ENCODE data around the gene MCU. TPM values are rescaled to one million over a fixed set of nuclear protein-coding genes. Genes with fewer than 3 reads are reported as not detected.

The MCU gene
- total and polyA plus RNA-seq, 2 of the 4 experiments (the other 2 are of a cell fraction), result 36.2 to 36.7 TPM

DNA sequence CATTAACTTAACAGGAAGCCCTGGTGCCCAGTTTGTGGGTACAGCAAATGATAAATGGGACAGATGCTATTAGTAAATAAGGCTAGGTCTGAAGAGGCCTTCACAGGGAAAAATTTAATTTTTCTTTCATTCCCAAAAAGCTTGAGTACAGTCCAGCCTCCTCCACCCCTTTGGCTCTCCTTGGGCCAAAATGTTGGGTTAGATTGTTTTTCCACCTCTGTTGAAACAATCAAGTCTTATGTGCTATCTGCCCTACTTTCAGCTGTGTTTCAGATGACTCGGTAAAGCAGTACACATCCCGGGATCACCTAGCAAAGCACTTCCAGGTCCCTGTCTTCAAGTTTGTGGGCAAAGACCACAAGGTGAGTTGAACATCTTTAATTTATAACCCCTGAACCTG lies 238.3 kb downstream of the MCU start:
- Histone ChIP-seq H3K36me3 (ENCODE audit: control insufficient read depth, insufficient read depth, low read length) (no peaks in the 10 kb centered on the region), H2BK5ac (ENCODE audit: low read depth, low read length, poor library complexity, severe bottlenecking) (no peak overlapping the region), H4K5ac (ENCODE audit: low read depth, low read length) (no peak overlapping the region), H3K9me1 (ENCODE audit: insufficient read depth, low read length) (no peaks in the 10 kb centered on the region), H2AK5ac (ENCODE audit: low read depth, low read length) (no peak overlapping the region), H3K18ac (ENCODE audit: low read depth, low read length) (no peak overlapping the region), H3K4me1 (ENCODE audit: control insufficient read depth, insufficient read depth, low read length) (no peaks in the 10 kb centered on the region), H4K91ac (ENCODE audit: insufficient read depth, low read depth, low read length) (no peak overlapping the region), H4K20me1 (ENCODE audit: insufficient read depth, low read length) (no peaks in the 10 kb centered on the region), H2BK15ac (ENCODE audit: low read depth, low read length) (no peak overlapping the region), H3K4me3 (ENCODE audit: insufficient read depth, low read depth, low read length) (no peak overlapping the region), H3K23ac (ENCODE audit: low read depth, low read length) (no peak overlapping the region), H4K8ac (ENCODE audit: low read depth in 2 of 2, low read length in 2 of 2) (no peak overlapping the region), H3K4me2 (ENCODE audit: low read depth, low read length) (no peak overlapping the region), H3K14ac (replicated peaks; ENCODE audit: low read depth, low read length) (no peak overlapping the region), H3K27me3 (ENCODE audit: control insufficient read depth, insufficient read depth, low read length) (peaks cover 8% of the 10 kb centered on the region), H3K9me3 (ENCODE audit: control insufficient read depth, insufficient read depth, low read length) (no peaks in the 10 kb centered on the region), H2BK120ac (ENCODE audit: low read depth, low read length) (no peak overlapping the region), H2AFZ (replicated peaks; ENCODE audit: low read length, poor library complexity) (no peak overlapping the region), H3K27ac (ENCODE audit: insufficient read depth, low read length) (no peak overlapping the region), H3K56ac (ENCODE audit: extremely low read depth, insufficient read depth, low read length) (no peak overlapping the region), H2AK9ac (replicated peaks; ENCODE audit: low read depth, low read length, poor library complexity) (no peak overlapping the region), H3K79me1 (ENCODE audit: low read depth in 1 of 2, low read length in 2 of 2) (no peaks in the 10 kb centered on the region), H3K9ac (ENCODE audit: low read depth, low read length) (no peak overlapping the region), H3K4ac (ENCODE audit: low read depth, low read length) (no peak overlapping the region), H2BK20ac (ENCODE audit: low read depth, low read length) (no peak overlapping the region)
- ChIA-PET CTCF (interaction anchor here (0.6 to 0.7 kb wide), 2 partner anchors 20 to 250 kb away, joined by 3 read pairs; no protein-coding TSS in a partner anchor), POLR2A (ENCODE audit: unreplicated experiment) (no interaction called here)
- BruUV-seq (replicated peaks), result no TSS peak
- no peak for ATAC-seq (ENCODE audit: low read depth)
- WGBS, 2 experiments (ENCODE audit: extremely low coverage in 2 of 2, insufficient read length in 1 of 2), result 75% methylated on average over 2 of the region's 2 CpGs; no CpG with 5 or more reads in 1 of the 2 experiments
- TF ChIP-seq MXI1 (IDR thresholded peaks at IDR 0.05; ENCODE audit: borderline replicate concordance, low read depth, low read length), result no peak
- no peak for TF ChIP-seq USF2 (IDR thresholded peaks at IDR 0.05; ENCODE audit: low read depth, low read length)
- DNase-seq, result no peak
- intact Hi-C loops (cut with micrococcal nuclease), result no loop called here
- dilution Hi-C loops (cut with HindIII; ENCODE audit: low sequenced_read_pairs, unreplicated experiment), result no loop called here
- in situ Hi-C loops (cut with MboI; ENCODE audit: low sequenced_read_pairs), result no loop called here

Measured in IMR-90 (cell line).